Activated B cell treated with CpG ODN at 0.5 μM for 24 hours (primary cell): ENCODE data around the gene TPM2. TPM values are rescaled to one million over a fixed set of nuclear protein-coding genes. Genes with fewer than 3 reads are reported as not detected.
"Not testable (repeated sequence)": the region's sequence is repeated elsewhere in the genome, so short reads cannot be mapped to it uniquely, and the experiment has no call there.

ENCODE experiments used
- ATAC-seq: fragments of 200-7000 bp; cut with Tn5 transposase; one replicate; pipeline ENCODE4 v1.10.0; 2021; ENCODE audit warnings: low read depth, mild to moderate bottlenecking, moderate library complexity
- CTCF ChIA-PET: fragments of 350-600 bp; sonication (Branson Sonifier 250); formaldehyde crosslinking; loops from one replicate; lab custom pipeline; 2021; ENCODE audit warnings: antibody characterized with exemption; lab: Charles Lee
- POLR2A ChIA-PET: fragments of 350-600 bp; sonication (Branson Sonifier 250); formaldehyde crosslinking; loops from one replicate; lab custom pipeline; 2021; ENCODE audit warnings: antibody characterized with exemption; lab: Charles Lee
- DNase-seq: peaks from one replicate; pipeline ENCODE4 v3.0.0; 2022
- H3K27ac Mint-ChIP-seq: one replicate; pipeline ENCODE4 v1.8.0; 2020; ENCODE audit warnings: mixed read lengths
- H3K27me3 Mint-ChIP-seq: one replicate; pipeline ENCODE4 v1.8.0; 2021; ENCODE audit warnings: mixed read lengths
- H3K36me3 Mint-ChIP-seq: one replicate; pipeline ENCODE4 v1.8.0; 2021; ENCODE audit warnings: low read depth, mixed read lengths
- H3K4me1 Mint-ChIP-seq: one replicate; pipeline ENCODE4 v1.8.0; 2021; ENCODE audit warnings: mixed read lengths
- H3K4me3 Mint-ChIP-seq: one replicate; pipeline ENCODE4 v1.8.0; 2020; ENCODE audit warnings: mild to moderate bottlenecking, mixed read lengths
- H3K9me3 Mint-ChIP-seq: one replicate; pipeline ENCODE4 v1.8.0; 2020; ENCODE audit warnings: mixed read lengths
- intact Hi-C: fragments of 100-400 bp; cut with micrococcal nuclease; formaldehyde crosslinking; loops from one replicate; pipeline ENCODE4 v1.15.1; 2024
- total RNA-seq: library from RNA; stranded (reverse); gene quantifications from 2 replicates; pipeline ENCODE4 v1.2.3, GENCODE V29; 2022
- TF ChIP-seq, protein P1 (sequence below): fragments of 200-600 bp; IDR thresholded peaks from one replicate; pipeline ENCODE4 v1.8.0; 2022; ENCODE audit warnings: antibody characterized with exemption, mild to moderate bottlenecking

The TPM2 gene
- total RNA-seq, 1 donor from 2014 or later, result 2.0 TPM

DNA sequence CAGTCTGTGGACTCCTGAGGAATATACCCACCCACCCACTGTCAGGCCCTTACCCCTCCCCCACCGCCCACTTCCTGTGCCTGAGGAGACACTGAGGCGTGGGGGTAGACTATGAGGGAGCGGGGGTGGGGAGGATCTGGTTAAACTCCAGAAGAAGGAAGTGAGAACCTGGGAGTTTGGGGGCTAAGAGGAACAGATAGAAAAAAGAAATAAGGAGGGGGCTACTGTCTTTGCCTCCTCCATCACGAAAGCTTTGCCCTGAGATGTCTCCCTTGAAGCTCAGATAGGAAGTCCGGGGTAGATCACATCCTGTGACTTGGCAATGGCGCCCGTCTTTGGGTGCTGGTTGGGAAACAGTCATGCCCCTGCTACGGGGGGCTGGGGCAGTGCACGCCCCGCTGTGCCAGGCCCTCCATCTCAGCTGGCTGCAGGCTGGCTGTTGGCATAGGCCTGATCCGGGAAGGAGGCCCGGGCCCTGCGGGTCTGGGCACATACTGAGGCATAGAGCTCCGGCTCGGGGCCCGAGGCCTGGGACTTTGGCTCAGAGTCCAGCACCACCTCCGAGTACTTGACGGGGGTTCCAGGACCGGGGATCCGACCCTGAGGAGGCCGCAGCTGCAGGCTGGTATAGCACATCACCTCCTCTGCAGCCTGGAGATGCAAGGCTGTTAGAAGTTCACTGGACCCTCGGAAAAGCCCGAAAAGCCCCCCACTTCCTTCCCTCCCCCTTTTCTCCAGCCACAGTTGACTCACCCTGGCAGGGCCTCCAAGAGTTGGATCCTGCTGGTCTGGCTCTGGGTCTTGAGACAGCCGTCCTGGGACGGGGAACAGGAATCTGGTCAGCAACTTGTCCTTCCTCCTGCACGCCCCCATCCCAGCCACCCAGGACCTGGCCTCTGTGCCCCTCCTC lies 40.0 kb downstream of the TPM2 start:
- peaks cover 83% of the 10 kb centered on the region for H3K4me1 Mint-ChIP-seq
- no peaks in the 10 kb centered on the region for H3K27me3 Mint-ChIP-seq
- ChIA-PET POLR2A (interaction anchor here (0.7 to 18.0 kb wide), 8 partner anchors 7 to 100 kb away, joined by 3 to 549 read pairs (median 6); partner anchors contain the start of genes ARHGEF39, CCDC107, CD72 and CREB3), CTCF (interaction anchor here (4.6 to 10.1 kb wide), 4 partner anchors 8 to 46 kb away, joined by 28 to 162 read pairs (median 37); partner anchors contain the start of genes CCDC107, CD72, RMRP and TESK1)
- peak overlapping the region; percentile 85 for H3K4me3 Mint-ChIP-seq
- ATAC-seq, result no peak
- no peak for DNase-seq
- H3K36me3 Mint-ChIP-seq, result peaks cover 7% of the 10 kb centered on the region
- intact Hi-C loops, result loop anchor here (5.0 kb wide), 1 partner anchor 98 kb away; the partner anchor contains the start of genes GBA2 and RGP1
- H3K27ac Mint-ChIP-seq, result peak overlapping the region; percentile 98
- H3K9me3 Mint-ChIP-seq, result no peaks in the 10 kb centered on the region
- TF ChIP-seq, protein P1, sequence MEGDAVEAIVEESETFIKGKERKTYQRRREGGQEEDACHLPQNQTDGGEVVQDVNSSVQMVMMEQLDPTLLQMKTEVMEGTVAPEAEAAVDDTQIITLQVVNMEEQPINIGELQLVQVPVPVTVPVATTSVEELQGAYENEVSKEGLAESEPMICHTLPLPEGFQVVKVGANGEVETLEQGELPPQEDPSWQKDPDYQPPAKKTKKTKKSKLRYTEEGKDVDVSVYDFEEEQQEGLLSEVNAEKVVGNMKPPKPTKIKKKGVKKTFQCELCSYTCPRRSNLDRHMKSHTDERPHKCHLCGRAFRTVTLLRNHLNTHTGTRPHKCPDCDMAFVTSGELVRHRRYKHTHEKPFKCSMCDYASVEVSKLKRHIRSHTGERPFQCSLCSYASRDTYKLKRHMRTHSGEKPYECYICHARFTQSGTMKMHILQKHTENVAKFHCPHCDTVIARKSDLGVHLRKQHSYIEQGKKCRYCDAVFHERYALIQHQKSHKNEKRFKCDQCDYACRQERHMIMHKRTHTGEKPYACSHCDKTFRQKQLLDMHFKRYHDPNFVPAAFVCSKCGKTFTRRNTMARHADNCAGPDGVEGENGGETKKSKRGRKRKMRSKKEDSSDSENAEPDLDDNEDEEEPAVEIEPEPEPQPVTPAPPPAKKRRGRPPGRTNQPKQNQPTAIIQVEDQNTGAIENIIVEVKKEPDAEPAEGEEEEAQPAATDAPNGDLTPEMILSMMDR, result no peak

DNA sequence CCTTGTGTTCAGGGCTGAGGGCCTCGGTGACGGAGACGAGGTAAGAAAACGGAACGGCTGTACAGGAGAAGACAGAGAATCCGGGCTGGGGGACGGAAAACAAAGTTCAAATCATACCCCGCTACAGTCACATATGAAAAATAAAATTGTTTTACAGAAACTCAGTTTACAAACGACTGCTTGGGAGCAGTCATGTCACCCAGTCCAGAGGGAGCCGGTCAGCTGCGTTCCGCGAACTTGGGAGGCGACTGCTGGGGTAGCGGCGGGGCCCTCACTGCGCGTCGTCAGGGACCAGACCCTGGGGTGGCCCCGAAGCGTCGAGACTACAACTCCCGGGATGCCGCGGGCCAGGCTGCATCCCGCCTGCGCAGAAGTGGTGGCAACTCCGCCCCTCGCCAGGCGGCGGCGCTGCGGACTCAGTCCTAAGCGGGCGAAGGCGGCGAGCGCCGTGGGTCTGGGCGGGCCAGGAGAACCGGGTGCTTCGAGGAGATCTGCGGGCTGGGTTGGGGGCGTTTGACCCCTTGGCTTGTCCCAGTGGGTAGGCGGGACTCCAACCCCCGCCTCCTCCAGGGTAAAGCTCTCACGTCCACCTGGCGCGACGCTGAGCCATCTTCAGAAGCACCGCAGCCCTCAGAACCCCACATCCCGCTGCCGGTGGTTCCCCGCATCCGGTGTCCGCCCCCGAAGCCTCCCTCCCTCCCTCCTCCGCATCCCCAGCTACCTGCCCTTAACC lies 43.0 kb downstream of the TPM2 start:
- Mint-ChIP-seq H3K36me3 (peaks cover 17% of the 10 kb centered on the region), H3K27me3 (no peaks in the 10 kb centered on the region), H3K4me3 (peak overlapping the region; percentile 97), H3K4me1 (peaks cover 90% of the 10 kb centered on the region), H3K9me3 (no peaks in the 10 kb centered on the region), H3K27ac (peak overlapping the region; percentile 98)
- TF ChIP-seq, protein P1, result peak; percentile 65
- CTCF ChIA-PET, result interaction anchor here (0.6 to 10.1 kb wide), 17 partner anchors 8 to 180 kb away, joined by 3 to 162 read pairs (median 6); partner anchors contain the start of genes CCDC107, CD72, GBA2 and RGP1
- ATAC-seq (peak; percentile 88), DNase-seq (peak; percentile 94)
- intact Hi-C loops, result loop anchor here (1.0 to 5.0 kb wide), 10 partner anchors 11 to 236 kb away; partner anchors contain the start of genes CREB3, GBA2, RGP1 and TLN1
- POLR2A ChIA-PET, result interaction anchor here (0.6 to 18.0 kb wide), 28 partner anchors 10 to 1028 kb away, joined by 3 to 549 read pairs (median 5); partner anchors contain the start of genes ARHGEF39, CCDC107, CD72 and CREB3

DNA sequence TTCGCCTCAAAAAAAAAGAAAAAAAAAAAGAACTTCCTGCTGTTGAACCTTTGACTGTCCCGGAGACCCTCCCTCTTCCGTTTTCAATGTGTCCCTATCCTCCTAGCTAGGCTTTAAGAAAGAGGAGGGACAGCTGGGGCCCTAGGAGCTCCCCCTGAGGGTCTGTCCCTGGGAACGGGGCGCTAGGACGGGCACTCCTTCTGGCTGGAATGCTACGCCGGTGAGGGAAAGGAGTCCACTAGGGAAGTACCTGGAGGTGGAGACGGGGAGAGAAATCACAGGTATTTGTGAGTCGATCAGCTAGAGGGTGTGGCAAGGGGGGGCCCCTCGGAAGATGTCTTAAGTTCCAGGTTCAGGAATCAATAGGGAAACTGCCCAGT lies 43.6 kb downstream of the TPM2 start:
- intact Hi-C loops, result loop anchor here (1.0 to 5.0 kb wide), 7 partner anchors 12 to 237 kb away; partner anchors contain the start of genes CREB3, GBA2, RGP1 and TLN1
- POLR2A ChIA-PET, result interaction anchor here (1.0 to 18.0 kb wide), 15 partner anchors 10 to 103 kb away, joined by 4 to 549 read pairs (median 5); partner anchors contain the start of genes ARHGEF39, CCDC107, CD72 and CREB3

DNA sequence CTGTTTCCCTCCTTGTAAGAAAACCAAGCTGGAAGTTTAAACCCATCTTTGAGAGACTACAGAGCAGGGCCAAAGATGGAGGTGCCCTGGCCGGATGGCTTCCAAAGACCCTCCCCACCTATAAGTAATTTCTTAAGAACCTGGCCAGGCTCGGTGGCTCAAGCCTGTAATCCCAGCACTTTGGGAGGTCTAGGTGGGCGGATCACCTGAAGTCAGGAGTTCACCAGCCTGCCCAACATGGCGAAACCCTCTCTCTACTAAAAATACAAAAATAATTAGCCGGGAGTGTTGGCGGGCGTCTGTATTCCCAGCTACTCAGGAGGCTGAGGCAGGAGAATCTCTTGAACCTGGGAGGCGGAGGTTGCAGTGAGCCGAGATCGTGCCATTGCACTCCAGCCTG lies 44.0 kb downstream of the TPM2 start:
- H3K36me3 Mint-ChIP-seq, result peaks cover 21% of the 10 kb centered on the region

More for the DNA sequence above, 43.6 kb downstream of the TPM2 start:
- DNase-seq (no peak), ATAC-seq (no peak)
- Mint-ChIP-seq H3K9me3 (no peaks in the 10 kb centered on the region), H3K4me1 (peaks cover 90% of the 10 kb centered on the region), H3K27me3 (no peaks in the 10 kb centered on the region), H3K27ac (peak overlapping the region; percentile 98), H3K4me3 (peak overlapping the region; percentile 97), H3K36me3 (peaks cover 21% of the 10 kb centered on the region)
- CTCF ChIA-PET, result interaction anchor here (0.6 to 10.1 kb wide), 10 partner anchors 8 to 387 kb away, joined by 3 to 162 read pairs (median 10); partner anchors contain the start of genes CCDC107, CD72, RMRP and TESK1
- TF ChIP-seq, protein P1, result no peak

More for the DNA sequence above, 44.0 kb downstream of the TPM2 start:
- Mint-ChIP-seq H3K4me3 (peak overlapping the region; percentile 97), H3K4me1 (peaks cover 90% of the 10 kb centered on the region), H3K27ac (peak overlapping the region; percentile 98)
- ChIA-PET CTCF (interaction anchor here (0.6 to 10.1 kb wide), 9 partner anchors 10 to 387 kb away, joined by 3 to 162 read pairs (median 11); partner anchors contain the start of genes CCDC107, CD72, RMRP and TESK1), POLR2A (interaction anchor here (0.6 to 18.0 kb wide), 14 partner anchors 10 to 103 kb away, joined by 3 to 549 read pairs (median 5); partner anchors contain the start of genes ARHGEF39, CCDC107, CD72 and CREB3)
- H3K27me3 Mint-ChIP-seq, H3K9me3 Mint-ChIP-seq, ATAC-seq, DNase-seq: not testable (repeated sequence)
- intact Hi-C loops, result loop anchor here (1.0 to 5.0 kb wide), 7 partner anchors 11 to 237 kb away; partner anchors contain the start of genes CREB3, GBA2, RGP1 and TLN1
